GM06990 (cell line): Measurements from ENCODE around the gene BNC2.

Source experiments
- DNase-seq: peaks from one replicate; pipeline ENCODE4 v3.0.0-alpha.2; 2011; ENCODE audit not compliant: insufficient read length; ENCODE audit errors: extremely low read depth
- H3K27me3 ChIP-seq: replicated peaks from 2 replicates; pipeline ENCODE4 v1.6.0; 2011; ENCODE audit warnings: low read length; ENCODE audit not compliant: control insufficient read depth, insufficient read depth
- H3K36me3 ChIP-seq: 2 replicates; pipeline ENCODE4 v1.5.1; 2011; ENCODE audit warnings: low read length; ENCODE audit not compliant: control insufficient read depth, insufficient read depth
- H3K4me3 ChIP-seq: replicated peaks from 2 replicates; pipeline ENCODE4 v1.5.1; 2011; ENCODE audit warnings: low read depth, mild to moderate bottlenecking, control low read depth, low read length
- TF ChIP-seq, protein P1 (sequence below): IDR thresholded peaks from 2 replicates; pipeline ENCODE4 v1.5.1; 2011; ENCODE audit warnings: low read length, control low read depth, mild to moderate bottlenecking, inconsistent platforms; ENCODE audit not compliant: insufficient read depth, poor library complexity, severe bottlenecking

Gene BNC2

DNA sequence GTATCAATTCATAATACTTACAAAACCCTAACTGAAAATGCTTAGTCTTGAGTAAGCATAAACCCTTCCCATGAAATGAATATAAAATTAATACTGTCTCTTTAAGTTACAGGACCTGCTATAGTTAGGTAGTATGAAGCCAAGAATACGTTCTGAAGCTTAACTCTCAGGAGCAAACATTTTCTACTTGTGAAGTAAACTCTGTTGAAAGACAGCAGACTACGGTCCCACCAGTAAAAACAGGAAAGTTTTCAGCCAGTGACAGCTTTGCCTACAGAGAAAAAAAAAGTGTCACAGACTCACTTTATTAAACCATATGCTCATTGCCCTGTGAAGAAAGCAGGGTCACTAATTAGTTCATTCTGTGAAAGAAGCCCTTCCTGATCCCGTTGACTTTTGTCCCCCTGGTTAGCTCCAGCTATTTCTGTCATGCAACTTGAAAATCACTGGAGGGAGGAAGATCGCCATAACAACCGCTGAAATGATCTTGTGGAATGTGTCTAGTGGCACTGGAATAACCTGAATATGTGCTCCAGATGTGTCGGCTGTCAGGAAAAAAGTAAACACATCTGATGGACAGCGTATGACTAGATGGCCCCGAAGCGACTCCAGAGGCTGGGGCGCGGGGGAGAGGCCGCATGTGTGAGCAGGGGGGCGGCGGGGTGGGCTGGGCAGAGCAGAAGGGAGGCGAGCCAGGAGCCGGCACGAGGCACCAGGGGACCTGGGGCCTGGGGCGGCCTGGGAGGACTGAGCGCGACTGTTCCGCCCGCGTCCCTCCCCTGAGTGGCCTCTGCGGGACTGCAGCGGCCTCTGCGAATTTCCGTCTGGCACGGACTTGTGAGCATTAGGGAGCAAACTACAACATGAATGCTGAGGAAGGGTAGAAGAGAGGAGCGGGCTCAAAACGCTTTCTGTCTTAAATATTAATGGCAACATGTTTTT is 41.9 kb downstream of the BNC2 start:
- Histone ChIP-seq H3K4me3 (no peak overlapping the region), H3K27me3 (no peaks in the 10 kb centered on the region), H3K36me3 (no peaks in the 10 kb centered on the region)
- DNase-seq, result no peak
- TF ChIP-seq, protein P1, sequence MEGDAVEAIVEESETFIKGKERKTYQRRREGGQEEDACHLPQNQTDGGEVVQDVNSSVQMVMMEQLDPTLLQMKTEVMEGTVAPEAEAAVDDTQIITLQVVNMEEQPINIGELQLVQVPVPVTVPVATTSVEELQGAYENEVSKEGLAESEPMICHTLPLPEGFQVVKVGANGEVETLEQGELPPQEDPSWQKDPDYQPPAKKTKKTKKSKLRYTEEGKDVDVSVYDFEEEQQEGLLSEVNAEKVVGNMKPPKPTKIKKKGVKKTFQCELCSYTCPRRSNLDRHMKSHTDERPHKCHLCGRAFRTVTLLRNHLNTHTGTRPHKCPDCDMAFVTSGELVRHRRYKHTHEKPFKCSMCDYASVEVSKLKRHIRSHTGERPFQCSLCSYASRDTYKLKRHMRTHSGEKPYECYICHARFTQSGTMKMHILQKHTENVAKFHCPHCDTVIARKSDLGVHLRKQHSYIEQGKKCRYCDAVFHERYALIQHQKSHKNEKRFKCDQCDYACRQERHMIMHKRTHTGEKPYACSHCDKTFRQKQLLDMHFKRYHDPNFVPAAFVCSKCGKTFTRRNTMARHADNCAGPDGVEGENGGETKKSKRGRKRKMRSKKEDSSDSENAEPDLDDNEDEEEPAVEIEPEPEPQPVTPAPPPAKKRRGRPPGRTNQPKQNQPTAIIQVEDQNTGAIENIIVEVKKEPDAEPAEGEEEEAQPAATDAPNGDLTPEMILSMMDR, result no peak

DNA sequence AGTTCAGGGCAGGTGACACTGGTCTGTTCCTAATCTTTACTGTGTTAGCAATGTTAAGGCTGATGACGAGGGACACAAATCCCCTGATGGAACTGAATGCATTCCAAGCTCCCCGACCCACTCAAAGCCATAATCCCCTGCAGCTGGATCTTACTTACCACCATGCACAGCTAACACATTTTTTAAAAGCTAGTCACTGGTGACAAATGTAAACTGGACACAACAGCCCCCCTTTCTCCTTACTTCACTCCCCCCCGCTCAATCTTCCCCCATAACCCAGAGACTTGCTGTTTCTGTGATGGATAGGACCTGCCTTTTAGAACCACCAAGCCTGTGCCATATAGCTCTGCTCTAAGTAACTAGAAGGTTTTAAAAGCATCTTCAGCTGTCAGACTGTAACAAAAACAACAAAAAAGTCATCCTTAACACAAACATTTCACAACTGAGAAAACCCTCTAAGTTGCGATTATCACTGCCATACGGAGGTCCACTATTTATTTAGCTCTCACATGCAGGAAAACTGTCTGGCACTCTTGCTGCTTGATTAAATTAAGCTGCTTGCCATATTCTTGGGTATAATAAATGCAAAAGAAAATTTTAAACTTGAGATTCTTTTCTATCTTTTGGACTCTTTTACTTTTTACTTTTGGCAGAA is 44.4 kb downstream of the BNC2 start:
- Histone ChIP-seq H3K36me3 (no peaks in the 10 kb centered on the region), H3K4me3 (no peak overlapping the region), H3K27me3 (no peaks in the 10 kb centered on the region)
- DNase-seq, result no peak
- TF ChIP-seq, protein P1, result no peak

DNA sequence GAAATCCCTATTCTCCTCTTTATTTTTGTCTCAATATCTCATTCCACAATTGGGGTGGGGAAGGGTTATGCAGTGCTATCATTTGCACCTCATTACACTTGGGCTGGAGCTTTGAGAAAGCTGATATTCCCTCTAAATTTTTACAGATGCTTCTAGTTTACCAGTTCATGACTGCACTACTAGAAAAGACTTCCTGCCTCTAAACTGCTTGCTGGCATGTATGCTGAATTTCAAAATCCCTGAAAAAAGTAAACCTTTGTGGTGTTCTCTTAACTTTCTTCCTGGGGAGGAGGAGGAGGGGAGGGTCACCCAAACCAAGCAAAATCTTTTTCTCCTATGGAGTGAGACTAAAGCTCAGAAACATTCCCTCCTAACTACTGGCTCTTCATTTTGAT is 45.1 kb downstream of the BNC2 start:
- no peaks in the 10 kb centered on the region for H3K36me3 ChIP-seq
- DNase-seq, result no peak
- TF ChIP-seq, protein P1, result no peak
- H3K27me3 ChIP-seq, result no peaks in the 10 kb centered on the region
- H3K4me3 ChIP-seq, result no peak overlapping the region

DNA sequence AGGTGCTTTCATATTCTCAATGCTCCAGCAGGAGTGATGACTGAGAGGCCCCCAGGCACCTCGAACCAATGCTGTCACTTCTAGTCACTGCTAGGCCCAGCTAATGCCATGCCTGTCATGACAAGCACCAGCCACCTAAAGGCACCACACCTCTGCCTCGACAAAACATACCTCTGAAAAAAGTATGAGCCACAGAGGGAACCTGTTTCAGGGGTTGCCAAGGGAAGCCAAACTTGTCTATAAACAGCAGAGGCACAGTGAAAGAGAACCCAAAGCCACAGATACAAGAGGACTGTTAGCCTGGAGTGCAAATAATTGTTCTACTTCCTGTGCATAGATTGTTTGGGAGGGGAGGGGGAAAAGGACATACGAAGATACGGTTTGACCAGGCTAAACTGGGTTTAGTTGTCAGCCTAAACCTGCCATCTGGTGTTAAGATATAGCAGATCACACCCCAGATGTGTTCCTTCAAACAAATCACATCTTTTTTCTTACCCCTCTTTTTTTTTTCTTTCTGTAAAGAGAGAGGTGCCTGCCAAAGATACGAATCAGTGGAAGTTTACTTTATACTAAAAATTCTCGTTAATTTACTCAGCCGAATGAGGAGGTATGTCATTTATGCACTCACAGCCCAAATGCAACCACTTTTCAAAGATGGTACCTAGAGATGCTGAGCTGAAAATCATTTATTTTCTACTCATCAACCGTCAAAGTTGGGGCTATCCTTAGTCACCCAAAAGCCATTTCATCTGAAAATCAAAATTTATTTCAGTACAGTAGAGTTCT is 45.7 kb downstream of the BNC2 start:
- DNase-seq, result no peak
- Histone ChIP-seq H3K36me3 (no peaks in the 10 kb centered on the region), H3K27me3 (no peaks in the 10 kb centered on the region), H3K4me3 (no peak overlapping the region)
- TF ChIP-seq, protein P1, result peak; percentile 13

DNA sequence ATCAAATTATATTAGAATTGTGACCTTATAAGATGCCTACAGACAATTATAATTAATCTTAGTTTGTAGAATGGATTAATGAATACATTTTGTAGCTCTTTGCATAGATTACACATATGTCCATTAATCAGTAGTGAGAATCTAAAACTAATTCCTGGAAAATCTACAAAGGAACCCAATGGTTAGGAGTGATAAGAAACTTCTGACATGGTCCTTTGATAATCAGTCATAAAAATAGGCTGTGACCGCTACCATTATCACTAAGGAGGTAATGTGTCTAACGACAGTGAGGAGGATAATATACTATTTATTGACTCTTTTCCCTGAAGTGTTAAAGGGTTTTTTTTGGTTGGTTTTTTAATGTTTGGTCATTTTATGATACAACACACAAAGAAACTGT is 46.6 kb downstream of the BNC2 start:
- Histone ChIP-seq H3K27me3 (no peaks in the 10 kb centered on the region), H3K36me3 (no peaks in the 10 kb centered on the region), H3K4me3 (no peak overlapping the region)
- TF ChIP-seq, protein P1, result no peak
- DNase-seq, result no peak
